KMS-11 (cell line): ENCODE results near the gene SLC10A7.

ENCODE experiments used
- H2AFZ ChIP-seq: fragments of 200-600 bp; sonication (generic); 2 replicates; pipeline ENCODE4 v1.6.1; 2016; ENCODE audit warnings: antibody characterized with exemption, mixed run types, low read depth
- H3K27ac ChIP-seq: fragments of 200-600 bp; sonication (generic); 2 replicates; pipeline ENCODE4 v1.6.1; 2016; ENCODE audit warnings: mild to moderate bottlenecking, mixed run types
- H3K27me3 ChIP-seq: fragments of 200-600 bp; sonication (generic); 2 replicates; pipeline ENCODE4 v1.6.1; 2017; ENCODE audit warnings: mild to moderate bottlenecking, low read depth, mixed run types, moderate library complexity; ENCODE audit not compliant: insufficient read depth
- H3K36me3 ChIP-seq: fragments of 200-600 bp; sonication (generic); 2 replicates; pipeline ENCODE4 v1.6.1; 2017; ENCODE audit warnings: mild to moderate bottlenecking, mixed run types; ENCODE audit not compliant: insufficient read depth
- H3K4me1 ChIP-seq: fragments of 200-600 bp; sonication (generic); 2 replicates; pipeline ENCODE4 v1.6.1; 2016; ENCODE audit warnings: mild to moderate bottlenecking, low read depth, mixed run types; ENCODE audit not compliant: poor library complexity, severe bottlenecking
- H3K4me2 ChIP-seq: fragments of 200-600 bp; sonication (generic); 2 replicates; pipeline ENCODE4 v1.7.0; 2016; ENCODE audit warnings: mild to moderate bottlenecking, mixed run types
- H3K4me3 ChIP-seq: fragments of 200-600 bp; sonication (generic); IDR thresholded peaks from 2 replicates; pipeline ENCODE4 v1.6.1; 2017; ENCODE audit warnings: low read depth, low read length, mixed read lengths; ENCODE audit not compliant: insufficient read depth
- H3K79me2 ChIP-seq: fragments of 200-600 bp; sonication (generic); 2 replicates; pipeline ENCODE4 v1.6.1; 2016; ENCODE audit warnings: low read depth, mixed run types; ENCODE audit not compliant: insufficient read depth
- H3K9ac ChIP-seq: fragments of 200-600 bp; sonication (generic); 2 replicates; pipeline ENCODE4 v1.6.1; 2016; ENCODE audit warnings: mild to moderate bottlenecking, mixed run types
- H4K20me1 ChIP-seq: fragments of 200-600 bp; sonication (generic); 2 replicates; pipeline ENCODE4 v1.6.1; 2016; ENCODE audit warnings: mild to moderate bottlenecking, mixed run types; ENCODE audit not compliant: insufficient read depth
- CTCF ChIP-seq: fragments of 200-600 bp; sonication (generic); conservative IDR thresholded peaks from 2 replicates; pipeline ENCODE4 v1.6.1; 2017; ENCODE audit warnings: low read depth, mild to moderate bottlenecking, antibody characterized with exemption, low read length, moderate library complexity, mixed read lengths

Gene SLC10A7

GRCh38 chr4:146371812-146372211, 149.9 kb downstream of the SLC10A7 start:
- Histone ChIP-seq H3K36me3 (no peaks in the 10 kb centered on the region), H3K9ac (no peak overlapping the region), H3K4me3 (no peak overlapping the region), H3K4me2 (no peak overlapping the region), H3K79me2 (no peaks in the 10 kb centered on the region), H3K27ac (no peak overlapping the region), H3K4me1 (no peaks in the 10 kb centered on the region), H2AFZ (no peak overlapping the region), H4K20me1 (no peaks in the 10 kb centered on the region), H3K27me3 (no peaks in the 10 kb centered on the region)
- no peak for TF ChIP-seq CTCF

GRCh38 chr4:146370841-146371240, 150.9 kb downstream of the SLC10A7 start:
- no peaks in the 10 kb centered on the region for H3K4me1 ChIP-seq
- H3K27ac ChIP-seq, result no peak overlapping the region
- no peaks in the 10 kb centered on the region for H4K20me1 ChIP-seq
- H3K79me2 ChIP-seq, result no peaks in the 10 kb centered on the region
- H2AFZ ChIP-seq, result no peak overlapping the region
- no peak overlapping the region for H3K9ac ChIP-seq
- TF ChIP-seq CTCF, result no peak
- no peaks in the 10 kb centered on the region for H3K27me3 ChIP-seq
- H3K36me3 ChIP-seq, result no peaks in the 10 kb centered on the region
- no peak overlapping the region for H3K4me2 ChIP-seq
- H3K4me3 ChIP-seq, result no peak overlapping the region

GRCh38 chr4:146369446-146369845, 152.3 kb downstream of the SLC10A7 start:
- no peaks in the 10 kb centered on the region for H3K36me3 ChIP-seq
- H3K9ac ChIP-seq, result no peak overlapping the region
- H3K4me2 ChIP-seq, result no peak overlapping the region
- no peak for TF ChIP-seq CTCF
- no peak overlapping the region for H3K4me3 ChIP-seq
- no peaks in the 10 kb centered on the region for H3K27me3 ChIP-seq
- H3K4me1 ChIP-seq, result no peaks in the 10 kb centered on the region
- no peak overlapping the region for H2AFZ ChIP-seq
- H3K27ac ChIP-seq, result no peak overlapping the region
- no peaks in the 10 kb centered on the region for H3K79me2 ChIP-seq
- H4K20me1 ChIP-seq, result no peaks in the 10 kb centered on the region

GRCh38 chr4:146368209-146368608, 153.5 kb downstream of the SLC10A7 start:
- H3K4me1 ChIP-seq, result no peaks in the 10 kb centered on the region
- no peaks in the 10 kb centered on the region for H4K20me1 ChIP-seq
- no peak overlapping the region for H3K4me2 ChIP-seq
- H3K4me3 ChIP-seq, result no peak overlapping the region
- TF ChIP-seq CTCF, result no peak
- no peaks in the 10 kb centered on the region for H3K27me3 ChIP-seq
- H3K79me2 ChIP-seq, result no peaks in the 10 kb centered on the region
- H3K36me3 ChIP-seq, result no peaks in the 10 kb centered on the region
- H3K9ac ChIP-seq, result no peak overlapping the region
- no peak overlapping the region for H3K27ac ChIP-seq
- no peak overlapping the region for H2AFZ ChIP-seq
